Lower leg skin (tissue), 3 donors: ENCODE measurements around the gene PRR5.

Experiments
- CTCF ChIP-seq, 3 donors: fragments of 450-650 bp; IDR thresholded peaks; one replicate each; pipeline ENCODE4 v1.5.1; 2016; ENCODE audit warnings: antibody characterized with exemption in 3 of 3, mild to moderate bottlenecking in 3 of 3, moderate library complexity in 2 of 3
- POLR2A ChIP-seq, 2 donors: fragments of 450-650 bp; IDR thresholded peaks; one replicate each; pipeline ENCODE4 v1.6.1; 2016 to 2017; ENCODE audit warnings: antibody characterized with exemption in 2 of 2, mild to moderate bottlenecking in 1 of 2, moderate library complexity in 1 of 2

- TF ChIP-seq CTCF (IDR thresholded peaks at IDR 0.05): no peak
- no peak for TF ChIP-seq POLR2A (IDR thresholded peaks at IDR 0.05)
These were observed 22.4 kb downstream of the PRR5 start for GRCh38 chr22:44724416-44724815.
